Measurements from ENCODE around the gene DPP6.
A peak's percentile ranks its signal among the peaks of the same experiment; 100 is the strongest.

The DPP6 gene

GRCh38 chr7:154304740-154305700 lies 252.8 kb downstream of the DPP6 start:
- H3K4me3 ChIP-seq (ENCODE audit: low read depth, low read length): peak overlapping the region; percentile 43
- TF ChIP-seq CTCF (IDR thresholded peaks at IDR 0.05; ENCODE audit: low read depth, low read length): no peak
- H3K9me3 ChIP-seq: no peaks in the 10 kb centered on the region
- H3K4me1 ChIP-seq: no peaks in the 10 kb centered on the region
- no peaks in the 10 kb centered on the region for H3K27me3 ChIP-seq
- H3K36me3 ChIP-seq: no peaks in the 10 kb centered on the region
- peak; percentile 72 for DNase-seq

- no peaks in the 10 kb centered on the region for H3K4me1 ChIP-seq
- no peak overlapping the region for H3K4me3 ChIP-seq (ENCODE audit: low read depth, low read length)
- DNase-seq: no peak
- no peaks in the 10 kb centered on the region for H3K9me3 ChIP-seq
- no peaks in the 10 kb centered on the region for H3K27me3 ChIP-seq
- no peaks in the 10 kb centered on the region for H3K36me3 ChIP-seq
- no peak for TF ChIP-seq CTCF (IDR thresholded peaks at IDR 0.05; ENCODE audit: low read depth, low read length)
Observed at GRCh38 chr7:154306036-154306435, 253.8 kb downstream of the DPP6 start.

- H3K36me3 ChIP-seq: no peaks in the 10 kb centered on the region
- H3K4me1 ChIP-seq: no peaks in the 10 kb centered on the region
- TF ChIP-seq CTCF (IDR thresholded peaks at IDR 0.05; ENCODE audit: low read depth, low read length): no peak
- H3K27me3 ChIP-seq: no peaks in the 10 kb centered on the region
- no peak overlapping the region for H3K4me3 ChIP-seq (ENCODE audit: low read depth, low read length)
- no peaks in the 10 kb centered on the region for H3K9me3 ChIP-seq
- no peak for DNase-seq
Observed at GRCh38 chr7:154308928-154309327, 256.7 kb downstream of the DPP6 start.

- Histone ChIP-seq H3K27me3 (no peaks in the 10 kb centered on the region), H3K9me3 (no peaks in the 10 kb centered on the region), H3K4me1 (no peaks in the 10 kb centered on the region), H3K36me3 (no peaks in the 10 kb centered on the region), H3K4me3 (ENCODE audit: low read depth, low read length) (no peak overlapping the region)
- TF ChIP-seq CTCF (IDR thresholded peaks at IDR 0.05; ENCODE audit: low read depth, low read length): no peak
- no peak for DNase-seq
Observed at GRCh38 chr7:154310114-154310513, 257.9 kb downstream of the DPP6 start.

GRCh38 chr7:154324196-154324595 lies 272.0 kb downstream of the DPP6 start:
- H3K4me3 ChIP-seq (ENCODE audit: low read depth, low read length): no peak overlapping the region
- 0 out of 2 replicates have a peak, but pooled peaks cover 1% of the 10 kb centered on the region for H3K9me3 ChIP-seq
- no peak for DNase-seq
- H3K36me3 ChIP-seq: no peaks in the 10 kb centered on the region
- 0 out of 2 replicates have a peak, but pooled peaks cover 4% of the 10 kb centered on the region for H3K4me1 ChIP-seq
- no peak for TF ChIP-seq CTCF (IDR thresholded peaks at IDR 0.05; ENCODE audit: low read depth, low read length)
- H3K27me3 ChIP-seq: no peaks in the 10 kb centered on the region

GRCh38 chr7:154326421-154326820 lies 274.2 kb downstream of the DPP6 start:
- Histone ChIP-seq H3K4me3 (ENCODE audit: low read depth, low read length) (no peak overlapping the region), H3K36me3 (no peaks in the 10 kb centered on the region), H3K27me3 (no peaks in the 10 kb centered on the region), H3K4me1 (0 out of 2 replicates have a peak, but pooled peaks cover 4% of the 10 kb centered on the region), H3K9me3 (peaks cover 6% of the 10 kb centered on the region; the same call in 1 of the 2 replicates)
- no peak for DNase-seq
- TF ChIP-seq CTCF (IDR thresholded peaks at IDR 0.05; ENCODE audit: low read depth, low read length): no peak

All from BE2C (cell line).